GM12878 (cell line): ENCODE measurements around the gene DARS1. TPM values are rescaled to one million over a fixed set of nuclear protein-coding genes. Genes with fewer than 3 reads are reported as not detected.
A peak's percentile ranks its signal among the peaks of the same experiment; 100 is the strongest.

Experiments
- ATAC-seq: fragments of 200-7000 bp; cut with Tn5 transposase; 3 replicates; pipeline ENCODE4 v1.9.1; 2020; ENCODE audit warnings: mild to moderate bottlenecking, moderate library complexity
- BruUV-seq: library from RNA; stranded (reverse); fragments of 400-500 nt; replicated peaks from 2 replicates; lab custom pipeline; 2021; lab: Mats Ljungman, UMichigan
- CTCF ChIA-PET: fragments of 300-600 bp; sonication (Branson Sonifier 250); formaldehyde crosslinking; extraction: SDS; loops from one replicate; lab custom pipeline; 2021; ENCODE audit warnings: inconsistent platforms; lab: Yijun Ruan, JAX
- POLR2A ChIA-PET: fragments of 350-600 bp; formaldehyde crosslinking; extraction: SDS; loops from one replicate; lab custom pipeline; 2021; ENCODE audit warnings: inconsistent platforms; lab: Charles Lee
- RAD21 ChIA-PET: fragments of 300-600 bp; sonication (Branson Sonifier 250); formaldehyde crosslinking; loops from one replicate; lab custom pipeline; 2023; ENCODE audit warnings: antibody characterized with exemption; ENCODE audit not compliant: unreplicated experiment; lab: Charles Lee
- SMC1A ChIA-PET: fragments of 300-600 bp; sonication (Branson Sonifier 250); formaldehyde crosslinking; loops from one replicate; lab custom pipeline; 2023; ENCODE audit not compliant: unreplicated experiment, uncharacterized antibody; lab: Charles Lee
- DNase-seq: peaks from one replicate; pipeline ENCODE4 v3.0.0-alpha.2; 2011; ENCODE audit warnings: low read depth, low spot score
- FAIRE-seq: peaks from 3 replicates; lab custom pipeline; 2011; peaks lifted over from hg19 to GRCh38; lab: Jason Lieb, UNC
- H2AFZ ChIP-seq: 2 replicates; pipeline ENCODE4 v1.6.0; 2011; ENCODE audit warnings: low read depth, low read length, control low read depth; ENCODE audit not compliant: control insufficient read depth
- H3K27ac ChIP-seq: 2 replicates; pipeline ENCODE4 v1.5.1; 2011; ENCODE audit warnings: control low read depth; ENCODE audit not compliant: control insufficient read depth, insufficient read depth
- H3K27me3 ChIP-seq, 2 experiments: replicated peaks in 1 of 2; 2 replicates each; pipeline versions ENCODE4 v1.6.0 to v1.6.1; 2011; ENCODE audit warnings: low read length in 1 of 2; ENCODE audit not compliant: control insufficient read depth in 2 of 2, insufficient read depth in 2 of 2
- H3K36me3 ChIP-seq, 2 experiments: 2 replicates each; pipeline ENCODE4 v1.5.1; 2011; ENCODE audit warnings: low read length in 1 of 2; ENCODE audit not compliant: control insufficient read depth in 2 of 2, insufficient read depth in 2 of 2
- H3K4me1 ChIP-seq: 2 replicates; pipeline ENCODE4 v1.6.1; 2011; ENCODE audit warnings: mild to moderate bottlenecking, low read length, moderate library complexity, mixed read lengths; ENCODE audit not compliant: control insufficient read depth, insufficient read depth
- H3K4me2 ChIP-seq: 2 replicates; pipeline ENCODE4 v1.6.0; 2011; ENCODE audit warnings: control low read depth; ENCODE audit not compliant: control insufficient read depth, insufficient read depth
- H3K4me3 ChIP-seq: fragments of 200-600 bp; sonication (generic); 2 replicates; pipeline ENCODE4 v1.5.1; 2016
- H3K79me2 ChIP-seq: 2 replicates; pipeline ENCODE4 v1.6.0; 2011; ENCODE audit warnings: low read length; ENCODE audit not compliant: control insufficient read depth, insufficient read depth
- H3K9ac ChIP-seq: 2 replicates; pipeline ENCODE4 v1.8.0; 2011; ENCODE audit warnings: low read length, control low read depth, mixed read lengths; ENCODE audit not compliant: control insufficient read depth, insufficient read depth
- H3K9me3 ChIP-seq: replicated peaks from 3 replicates; pipeline ENCODE4 v1.5.1; 2011; ENCODE audit warnings: mild to moderate bottlenecking, low read length; ENCODE audit not compliant: control insufficient read depth, insufficient read depth
- H4K20me1 ChIP-seq: 2 replicates; pipeline ENCODE4 v1.6.0; 2011; ENCODE audit not compliant: control insufficient read depth, insufficient read depth
- ATF7 ChIP-seq: fragments of 450-650 bp; IDR thresholded peaks from 2 replicates; pipeline ENCODE4 v1.6.1; 2016; ENCODE audit warnings: low read depth, mild to moderate bottlenecking
- BACH1 ChIP-seq: fragments of 450-650 bp; IDR thresholded peaks from 2 replicates; pipeline ENCODE4 v1.6.1; 2017; ENCODE audit warnings: mild to moderate bottlenecking, borderline replicate concordance
- BHLHE40 ChIP-seq, 2 experiments: fragments of 450-650 bp in 1 of 2; IDR thresholded peaks; 2 replicates each; pipeline ENCODE4 v1.6.1; 2011 to 2017; ENCODE audit warnings: low read depth in 2 of 2, borderline replicate concordance in 1 of 2, improper control_type of control experiment in 1 of 2, low read length in 1 of 2, mild to moderate bottlenecking in 1 of 2
- CHD2 ChIP-seq: IDR thresholded peaks from 2 replicates; pipeline ENCODE4 v1.6.1; 2011; ENCODE audit warnings: low read depth, low read length, improper control_type of control experiment, borderline replicate concordance
- CHD4 ChIP-seq: fragments of 200-600 bp; sonication (generic); IDR thresholded peaks from 2 replicates; pipeline ENCODE4 v1.6.1; 2016; ENCODE audit warnings: mild to moderate bottlenecking
- ELK1 ChIP-seq: IDR thresholded peaks from 2 replicates; pipeline ENCODE4 v1.6.1; 2012; ENCODE audit warnings: low read depth, low read length, improper control_type of control experiment
- GATAD2B ChIP-seq: fragments of 450-650 bp; conservative IDR thresholded peaks from 2 replicates; pipeline ENCODE4 v1.6.1; 2017; ENCODE audit warnings: low read depth, mild to moderate bottlenecking, moderate library complexity
- HCFC1 ChIP-seq: fragments of 150-350 bp; IDR thresholded peaks from 2 replicates; pipeline ENCODE4 v1.6.1; 2014; ENCODE audit warnings: low read length
- HSF1 ChIP-seq: fragments of 150-350 bp; IDR thresholded peaks from 2 replicates; pipeline ENCODE4 v1.6.1; 2014; ENCODE audit warnings: mild to moderate bottlenecking, low read depth, low read length
- KLF5 ChIP-seq: fragments of 450-650 bp; IDR thresholded peaks from 2 replicates; pipeline ENCODE4 v1.6.1; 2014; ENCODE audit warnings: mild to moderate bottlenecking; ENCODE audit not compliant: partially characterized antibody
- MEF2A ChIP-seq: IDR thresholded peaks from 2 replicates; pipeline ENCODE4 v1.6.1; 2011; ENCODE audit warnings: low read depth, mild to moderate bottlenecking, low read length, moderate library complexity; ENCODE audit not compliant: insufficient read depth
- POLR2AphosphoS2 ChIP-seq: IDR thresholded peaks from 2 replicates; pipeline ENCODE4 v1.6.1; 2011; ENCODE audit warnings: low read depth, mild to moderate bottlenecking, low read length, improper control_type of control experiment, moderate library complexity
- SMARCA5 ChIP-seq: fragments of 450-650 bp; IDR thresholded peaks from 2 replicates; pipeline ENCODE4 v1.6.1; 2017; ENCODE audit warnings: mild to moderate bottlenecking
- TARDBP ChIP-seq: IDR thresholded peaks from 2 replicates; pipeline ENCODE4 v1.6.1; 2016; ENCODE audit warnings: borderline replicate concordance
- YBX1 ChIP-seq: fragments of 450-650 bp; IDR thresholded peaks from 2 replicates; pipeline ENCODE4 v1.6.1; 2016; ENCODE audit warnings: antibody characterized with exemption
- ZNF24 ChIP-seq: fragments of 450-650 bp; IDR thresholded peaks from 2 replicates; pipeline ENCODE4 v1.6.1; 2017; ENCODE audit warnings: antibody characterized with exemption, mild to moderate bottlenecking
- ZNF384 ChIP-seq: IDR thresholded peaks from 2 replicates; pipeline ENCODE4 v1.6.1; 2012; ENCODE audit warnings: low read depth, mild to moderate bottlenecking, low read length, improper control_type of control experiment, borderline replicate concordance
- ZNF622 ChIP-seq: fragments of 450-650 bp; IDR thresholded peaks from 2 replicates; pipeline ENCODE4 v1.6.1; 2017; ENCODE audit warnings: mild to moderate bottlenecking, inconsistent platforms
- WGBS: methylation state at CpG from one replicate; pipeline ENCODE4 v1.1.6; 2016; ENCODE audit warnings: low lambda C conversion rate; ENCODE audit not compliant: insufficient replicate concordance, insufficient coverage; ENCODE audit errors: missing lambda C conversion rate; 5-methylcytosine and 5-hydroxymethylcytosine counted together
- in situ Hi-C: fragments of 300-500 bp; cut with MboI; formaldehyde crosslinking; loops from 9 replicates; pipeline ENCODE4 v1.14.3; 2018; ENCODE audit warnings: mixed read lengths
- intact Hi-C: fragments of 100-400 bp; cut with micrococcal nuclease; formaldehyde crosslinking; loops from one replicate; pipeline ENCODE4 v1.14.2; 2022; ENCODE audit not compliant: unreplicated experiment
- polyA plus RNA-seq, 11 experiments: library from polyadenylated mRNA; depleted of rRNA in 4 of 11; unstranded in 6 of 11; stranded (reverse) in 5 of 11; fragments of >200 nt; fragmentation: Nextera tagmentation in 4 of 11; fragmentation: Illumina TruSeq in 1 of 11; extraction: Ambion mirVana in 4 of 11; extraction: Trizol in 1 of 11; gene quantifications; 1 replicate in 1 of 11; 2 replicates in 10 of 11; pipeline versions ENCODE4 v1.2.1 to v1.2.3, GENCODE V29; 2011 to 2016; ENCODE audit warnings: inconsistent platforms in 2 of 11, missing spikeins in 2 of 11, low read depth in 1 of 11
- total RNA-seq, 4 experiments: library from RNA; depleted of rRNA in 3 of 4; stranded (reverse); fragments of >200 nt in 3 of 4; fragmentation: Illumina TruSeq in 1 of 4; extraction: Trizol in 1 of 4; gene quantifications; 2 replicates each; pipeline versions ENCODE4 v1.2.1 to v1.2.3, GENCODE V29; 2013 to 2021
- TF ChIP-seq, protein P1 (sequence below): IDR thresholded peaks from 2 replicates; pipeline ENCODE4 v1.6.1; 2012; ENCODE audit warnings: low read depth, low read length, improper control_type of control experiment

Gene DARS1
- total and polyA plus RNA-seq, 10 of the 15 experiments (the other 5 are each of a cell fraction or from before 2014, with no cell fraction given), result 91.0 to 387 (median 137) TPM

- Histone ChIP-seq H3K4me1 (peaks cover 4% of the 10 kb centered on the region; the same call in 1 of the 2 replicates), H4K20me1 (no peaks in the 10 kb centered on the region), H2AFZ (peak within 1 kb of the TSS; percentile 73), H3K4me3 (peak within 1 kb of the TSS; percentile 95), H3K27me3 (no peaks in the 10 kb centered on the region), H3K79me2 (peaks cover 33% of the 10 kb centered on the region), H3K9me3 (no peaks in the 10 kb centered on the region), H3K27ac (peak within 1 kb of the TSS; percentile 86), H3K4me2 (peak within 1 kb of the TSS; percentile 79), H3K36me3 (peaks cover 1 to 5% of the 10 kb centered on the region in 2 experiments; a peak in 3 of 4 replicates), H3K9ac (peak within 1 kb of the TSS; percentile 93)
- SMC1A ChIA-PET, result interaction anchor here (0.7 to 2.0 kb wide), 9 partner anchors 10 to 546 kb away, joined by 3 to 8 read pairs (median 4); no protein-coding TSS in a partner anchor
- in situ Hi-C loops (no loop called here), intact Hi-C loops (loop anchor here (1.0 kb wide), 1 partner anchor 56 kb away; no protein-coding TSS in a partner anchor)
- CTCF ChIA-PET, result interaction anchor here (1.0 to 2.3 kb wide), 3 partner anchors 10 to 508 kb away, joined by 4 to 9 read pairs (median 4); no protein-coding TSS in a partner anchor
- BruUV-seq, result TSS peak; percentile 83
- under 1% methylated on average over 71 of the region's 71 CpGs for WGBS
- peak; percentile 94 for DNase-seq
- ATAC-seq, result peak; percentile 91
- peak; percentile 99 for FAIRE-seq
- POLR2A ChIA-PET, result interaction anchor here (1.0 to 1.9 kb wide), 6 partner anchors 21 to 508 kb away, joined by 3 to 5 read pairs (median 4); no protein-coding TSS in a partner anchor
- RAD21 ChIA-PET, result interaction anchor here (0.9 to 1.8 kb wide), 3 partner anchors 56 to 508 kb away, joined by 3 to 11 read pairs (median 4); no protein-coding TSS in a partner anchor
- TF ChIP-seq MEF2A (0 out of 2 replicates have a peak, but pooled peaks have one; percentile 27), HSF1 (no peak), BHLHE40 (IDR thresholded peaks at IDR 0.05; ENCODE audit: borderline replicate concordance in 1 of 2, low read depth in 2 of 2, low read length in 1 of 2) (peak in 1 of 2 experiments; percentile 10; a peak in 1 of 4 replicates), YBX1 (no peak), ATF7 (no peak), GATAD2B (peak; percentile 73), ZNF622 (no peak), BACH1 (peak; percentile 21; the same call in 1 of the 2 replicates), ZNF24 (no peak), SMARCA5 (no peak), POLR2AphosphoS2 (peak; percentile 45; the same call in 1 of the 2 replicates), CHD4 (no peak), CHD2 (peak; percentile 78), ELK1 (peak; percentile 77), TARDBP (no peak), HCFC1 (0 out of 2 replicates have a peak, but pooled peaks have one; percentile 22), ZNF384 (0 out of 2 replicates have a peak, but pooled peaks have one; percentile 9), KLF5 (peak; percentile 73)
- TF ChIP-seq, protein P1, sequence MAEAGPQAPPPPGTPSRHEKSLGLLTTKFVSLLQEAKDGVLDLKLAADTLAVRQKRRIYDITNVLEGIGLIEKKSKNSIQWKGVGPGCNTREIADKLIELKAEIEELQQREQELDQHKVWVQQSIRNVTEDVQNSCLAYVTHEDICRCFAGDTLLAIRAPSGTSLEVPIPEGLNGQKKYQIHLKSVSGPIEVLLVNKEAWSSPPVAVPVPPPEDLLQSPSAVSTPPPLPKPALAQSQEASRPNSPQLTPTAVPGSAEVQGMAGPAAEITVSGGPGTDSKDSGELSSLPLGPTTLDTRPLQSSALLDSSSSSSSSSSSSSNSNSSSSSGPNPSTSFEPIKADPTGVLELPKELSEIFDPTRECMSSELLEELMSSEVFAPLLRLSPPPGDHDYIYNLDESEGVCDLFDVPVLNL, result peak; percentile 89
These were observed 109.2 kb downstream of the DARS1 start, which contains the start of gene MCM6 for GRCh38 chr2:135876066-135876711. Gene MCM6, minus strand, starts transcription at chr2:135876443. Its CDS starts 78 bp downstream, at chr2:135876365.
